Activated CD4-positive, alpha-beta T cell treated with anti-CD3 and anti-CD28 coated beads, Interleukin-2, Interleukin-6, amounts not matched to agents 100 ng/mL and 50 ng/mL, durations not matched to agents 16 hours and 8 hours (primary cell): Measurements from ENCODE around the gene RPL35A.
"Not testable (repeated sequence)": the region's sequence is repeated elsewhere in the genome, so short reads cannot be mapped to it uniquely, and the experiment has no call there.

ENCODE experiments used
- DNase-seq: peaks from one replicate; pipeline ENCODE4 v3.0.0-alpha.2; 2020

RPL35A gene

DNA sequence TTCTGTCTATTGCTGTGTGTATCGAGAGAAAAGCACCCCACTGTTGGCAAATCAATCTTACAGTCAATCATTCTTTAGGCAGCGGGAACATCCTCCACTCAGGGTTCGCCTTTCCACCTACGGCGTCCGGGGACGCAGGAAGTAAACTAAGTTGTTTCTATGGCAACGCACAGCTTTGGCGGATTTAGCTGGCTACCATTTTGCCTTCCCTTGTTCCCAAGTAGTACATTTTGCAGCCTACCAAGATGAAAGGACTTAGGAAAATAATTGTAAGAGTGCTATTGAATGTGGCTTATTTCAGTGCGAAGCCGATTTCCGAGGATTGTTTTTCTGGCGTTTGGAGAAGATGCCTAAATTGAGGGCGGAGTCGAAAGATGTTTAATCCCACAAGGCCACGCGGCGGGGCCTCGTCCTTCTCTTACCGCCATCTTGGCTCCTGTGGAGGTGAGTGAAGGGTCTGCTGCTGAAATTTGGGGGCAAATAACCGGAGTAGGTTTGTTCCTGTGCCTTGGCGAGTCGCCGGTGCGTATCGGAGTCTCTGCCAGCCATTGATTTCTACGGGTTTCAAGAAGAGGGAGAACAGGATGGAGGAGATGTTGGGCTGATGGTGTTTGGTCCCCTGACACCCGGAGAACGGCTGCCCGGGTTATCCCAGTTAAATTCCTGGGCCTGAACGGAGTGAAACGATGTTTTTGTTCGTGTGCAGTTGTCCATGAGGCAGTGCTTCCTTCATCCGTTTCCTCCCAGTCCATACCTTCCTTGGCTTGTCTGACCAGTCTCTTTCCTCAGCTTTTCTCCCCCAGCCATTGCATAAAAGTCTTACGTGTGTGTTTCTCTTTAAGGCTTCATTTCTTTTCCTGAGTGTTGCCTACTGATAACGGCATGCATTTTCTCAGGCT, at the start of gene RPL35A:
Gene RPL35A (plus strand): TSS at position 413 of the 899 bp plus-strand sequence. CDS start 778 bp downstream, outside the sequence.
- DNase-seq, result peak; percentile 90

- DNase-seq, result no peak
Observed at GRCh38 chr3:197901626-197902025, 48.4 kb upstream of the RPL35A start.

- DNase-seq, result peak; percentile 93
Observed at GRCh38 chr3:197906023-197906849, 43.8 kb upstream of the RPL35A start.

DNA sequence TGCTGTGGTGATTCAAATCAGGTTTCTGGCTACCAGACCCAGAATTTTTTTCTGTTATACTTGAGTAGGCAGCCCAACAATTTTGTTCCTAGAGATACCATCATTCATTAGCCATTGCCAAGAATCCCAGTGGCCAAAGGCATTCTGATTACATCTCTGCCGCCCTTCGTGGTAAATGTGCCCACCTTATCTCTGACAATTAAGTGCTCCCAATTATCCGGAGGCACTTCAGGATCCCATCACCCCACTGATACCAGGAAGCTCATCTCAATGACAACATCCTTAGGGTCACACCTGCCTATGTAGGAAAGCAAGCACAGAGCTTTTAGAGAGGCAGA, 43.2 kb upstream of the RPL35A start:
- peak; percentile 18 for DNase-seq

DNA sequence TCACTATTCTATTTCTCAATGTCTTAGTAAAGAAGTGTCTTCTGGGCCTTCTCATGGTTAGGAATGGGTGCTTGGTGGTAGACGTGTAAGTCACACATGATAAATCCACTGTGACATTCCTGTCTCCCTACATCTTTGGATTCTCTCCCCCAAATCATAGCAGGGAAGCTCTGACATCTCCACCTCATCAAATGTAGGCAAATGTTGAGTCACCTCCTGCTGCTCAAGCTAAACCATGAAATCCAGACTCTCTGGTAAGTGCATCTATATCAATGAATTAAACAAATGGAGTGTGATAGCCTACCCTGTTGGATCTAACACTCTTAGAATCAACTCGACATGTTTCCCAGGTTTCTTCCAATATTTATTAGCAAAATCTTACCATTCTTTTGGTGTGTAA, 42.8 kb upstream of the RPL35A start:
- no peak for DNase-seq

DNA sequence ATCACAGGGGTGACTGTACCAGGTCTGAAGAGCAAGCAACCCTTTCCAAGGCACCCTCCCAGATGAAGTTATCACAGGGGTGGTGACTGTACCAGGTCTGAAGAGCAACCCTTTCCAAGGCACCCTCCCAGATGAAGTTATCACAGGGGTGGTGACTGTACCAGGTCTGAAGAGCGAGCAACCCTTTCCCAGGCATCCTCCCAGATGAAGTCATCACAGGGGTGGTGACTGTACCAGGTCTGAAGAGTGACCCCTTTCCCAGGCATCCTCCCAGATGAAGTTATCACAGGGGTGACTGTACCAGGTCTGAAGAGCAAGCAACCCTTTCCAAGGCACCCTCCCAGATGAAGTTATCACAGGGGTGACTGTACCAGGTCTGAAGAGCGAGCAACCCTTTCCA, 41.4 kb upstream of the RPL35A start:
- DNase-seq, result not testable (repeated sequence)

- no peak for DNase-seq
Observed at GRCh38 chr3:197908957-197909701, 40.9 kb upstream of the RPL35A start.

GRCh38 chr3:197912741-197913476, 37.1 kb upstream of the RPL35A start:
- DNase-seq, result peak; percentile 28

DNA sequence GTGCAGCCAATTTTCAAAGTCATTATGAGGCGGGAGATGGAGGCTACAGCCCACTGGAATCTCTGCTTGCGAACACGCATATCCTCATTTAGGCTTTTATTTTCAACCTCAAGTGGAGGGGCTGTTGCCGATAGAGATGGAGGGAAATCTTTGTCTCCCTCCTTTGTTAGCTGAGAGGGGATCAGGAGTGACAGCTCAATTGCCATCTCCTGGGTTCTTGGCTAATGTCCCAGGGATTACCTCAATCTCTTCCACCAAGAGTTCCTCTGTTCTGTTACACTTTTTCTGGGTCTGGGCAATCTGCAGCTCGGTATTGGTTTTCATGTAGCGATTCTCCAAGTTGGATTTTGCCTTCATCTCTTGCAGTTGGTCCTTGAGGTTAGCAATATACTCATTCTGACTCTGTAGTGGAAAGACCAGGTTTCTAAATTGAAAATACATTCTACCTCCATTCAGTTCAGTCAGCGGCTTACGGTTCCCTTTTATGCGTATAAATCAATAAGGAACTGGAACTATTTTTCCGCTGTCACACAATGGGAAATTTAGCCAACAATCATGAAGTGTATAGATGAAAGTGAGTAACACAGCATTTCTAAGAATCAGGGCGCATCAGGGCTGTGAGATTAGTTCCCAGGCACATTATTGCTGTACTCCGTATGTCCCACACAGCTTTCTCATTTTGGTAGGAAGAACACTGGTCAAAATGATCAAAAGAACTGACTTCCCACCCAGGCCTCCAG, 36.2 kb upstream of the RPL35A start:
- peak; percentile 16 for DNase-seq

DNA sequence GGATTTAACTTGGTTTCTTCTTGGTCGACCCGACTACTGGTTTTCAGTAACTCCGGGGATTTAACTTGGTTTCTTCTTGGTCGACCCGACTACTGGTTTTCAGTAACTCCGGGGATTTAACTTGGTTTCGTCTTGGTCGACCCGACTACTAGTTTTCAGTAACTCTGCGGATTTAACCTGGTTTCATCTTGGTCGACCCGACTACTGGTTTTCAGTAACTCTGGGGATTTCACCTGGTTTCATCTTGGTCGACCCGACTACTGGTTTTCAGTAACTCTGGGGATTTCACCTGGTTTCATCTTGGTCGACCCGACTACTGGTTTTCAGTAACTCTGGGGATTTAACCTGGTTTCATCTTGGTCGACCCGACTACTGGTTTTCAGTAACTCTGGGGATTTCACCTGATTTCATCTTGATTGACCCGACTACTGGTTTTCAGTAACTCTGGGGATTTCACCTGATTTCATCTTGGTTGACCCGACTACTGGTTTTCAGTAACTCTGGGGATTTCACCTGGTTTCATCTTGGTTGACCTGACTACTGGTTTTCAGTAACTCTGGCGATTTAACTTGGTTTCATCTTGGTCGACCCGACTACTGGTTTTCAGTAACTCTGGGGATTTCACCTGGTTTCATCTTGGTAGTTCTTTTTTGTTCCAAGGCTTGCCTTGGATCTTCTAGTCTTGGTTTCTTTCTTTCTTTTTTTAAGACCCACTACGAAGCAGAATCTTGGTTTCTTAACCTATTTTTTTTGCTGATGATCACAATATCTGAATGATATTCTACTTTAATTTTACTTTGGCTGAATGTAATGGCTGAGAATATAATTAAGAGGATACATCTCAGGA, 28.3 kb upstream of the RPL35A start:
- peak; percentile 51 for DNase-seq

DNA sequence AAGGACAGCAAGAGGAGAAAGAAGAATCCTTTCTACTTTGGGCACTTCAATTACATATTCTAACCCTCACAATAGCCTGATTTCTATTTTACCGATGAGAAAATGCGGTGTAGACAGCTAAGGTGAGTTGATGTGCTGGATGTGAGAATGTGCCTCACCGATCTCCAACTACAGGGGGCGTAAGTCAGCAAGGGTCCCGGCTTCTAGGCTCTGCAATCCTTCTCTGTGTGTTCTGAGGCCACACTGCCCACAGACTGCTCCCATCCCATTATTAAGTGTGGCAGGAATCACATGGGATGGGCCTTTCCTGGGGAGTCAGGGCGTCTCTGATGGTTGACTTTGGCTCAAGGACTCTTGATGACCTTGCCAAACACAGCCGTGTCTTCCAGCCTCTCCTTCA, 23.6 kb upstream of the RPL35A start:
- DNase-seq, result no peak

GRCh38 chr3:197927578-197927977, 22.4 kb upstream of the RPL35A start:
- not testable (repeated sequence) for DNase-seq

GRCh38 chr3:197936819-197937384, 13.1 kb upstream of the RPL35A start:
- no peak for DNase-seq

DNA sequence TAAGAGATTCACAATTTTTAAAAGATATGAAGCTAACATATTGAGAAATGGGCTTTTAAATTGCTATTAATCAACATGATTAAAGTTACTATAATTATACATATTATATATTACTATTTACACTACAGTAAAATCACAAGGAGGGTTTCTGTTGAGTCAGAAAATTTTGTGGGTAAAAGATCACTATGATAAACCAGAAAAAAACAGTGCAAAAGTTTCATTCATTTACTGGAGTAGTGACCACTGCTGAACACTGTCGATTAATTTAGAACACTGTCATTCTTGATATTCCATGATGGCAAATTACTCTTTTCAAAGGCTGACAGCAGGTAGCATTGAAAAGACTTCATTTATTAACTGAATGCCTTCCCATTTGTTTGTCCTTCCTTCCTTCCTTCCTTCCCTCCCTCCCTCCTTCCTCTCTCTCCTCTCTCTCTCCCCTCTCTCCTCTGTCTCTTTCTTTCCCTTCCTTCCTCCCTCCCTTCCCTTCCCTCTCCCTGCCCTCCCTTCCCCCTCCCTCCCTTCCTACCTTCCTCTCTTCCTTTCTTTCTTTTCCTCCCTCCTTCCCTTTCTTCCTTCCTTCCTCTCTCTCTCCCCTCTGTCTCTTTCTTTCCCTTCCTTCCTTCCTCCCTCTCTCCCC, 9.1 kb upstream of the RPL35A start:
- DNase-seq, result no peak

- peak; percentile 70 for DNase-seq
Observed at GRCh38 chr3:197942956-197943556, 6.9 kb upstream of the RPL35A start.

DNA sequence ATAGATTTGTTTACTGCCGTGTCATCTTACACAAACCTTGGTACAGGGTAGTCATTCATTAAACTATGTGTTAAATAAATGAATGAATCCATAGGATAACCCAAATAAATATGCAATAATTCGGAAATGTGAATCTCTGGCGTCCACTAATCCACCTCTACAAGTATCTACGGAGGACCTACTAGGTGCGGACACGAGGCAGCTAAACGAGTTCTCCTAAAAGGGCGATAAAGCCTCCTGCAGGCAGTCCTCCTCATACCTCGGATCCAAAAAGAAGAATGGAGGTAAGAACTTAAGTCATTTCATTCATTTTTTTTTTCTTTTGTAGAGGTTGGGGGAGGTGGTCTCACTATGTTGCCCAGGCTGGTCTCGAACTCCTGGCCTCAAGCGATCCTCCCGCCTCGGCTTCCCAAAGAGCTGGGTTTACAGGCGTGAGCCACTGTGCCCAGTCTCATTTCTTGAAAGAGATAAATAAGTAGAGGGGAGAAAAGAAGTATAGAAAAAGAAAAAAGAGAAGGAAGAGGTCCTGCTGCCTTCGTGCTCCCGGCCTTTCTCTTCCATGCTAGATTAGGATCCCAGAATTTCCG, 706 bp upstream of the RPL35A start:
- DNase-seq, result peak; percentile 14

DNA sequence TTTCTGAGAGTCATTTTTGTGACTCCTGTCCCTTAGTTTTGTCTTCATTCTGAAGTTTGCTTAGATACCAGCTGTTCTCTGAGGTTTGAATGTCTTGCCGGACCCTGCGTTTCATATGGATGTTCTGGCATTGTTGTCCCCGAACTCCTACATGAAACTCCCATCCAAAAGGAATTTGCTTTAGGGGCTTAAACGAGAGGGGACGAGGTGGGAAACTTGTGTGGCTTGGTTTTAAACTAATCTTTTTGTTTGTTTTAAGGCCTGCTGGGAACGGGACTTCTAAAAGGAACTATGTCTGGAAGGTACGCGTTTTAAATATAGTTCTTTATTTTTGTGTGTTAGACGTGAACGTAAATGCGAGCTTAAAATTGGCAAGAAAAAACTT, 679 bp downstream of the RPL35A start:
- no peak for DNase-seq

GRCh38 chr3:197951392-197951990, 1.5 kb downstream of the RPL35A start:
- DNase-seq, result peak; percentile 15

- no peak for DNase-seq
Observed at GRCh38 chr3:197952440-197952839, 2.5 kb downstream of the RPL35A start.
